CD14-positive monocyte (primary cell): Measurements from ENCODE around the gene LRBA. TPM values are rescaled to one million over a fixed set of nuclear protein-coding genes. Genes with fewer than 3 reads are reported as not detected.

Source experiments
- DNase-seq, 3 donors: peaks; one replicate each; pipeline ENCODE4 v3.0.0-alpha.2; 2011 to 2022
- H2AFZ ChIP-seq: 2 replicates; pipeline ENCODE4 v1.6.0; 2012; ENCODE audit warnings: mild to moderate bottlenecking, low read depth, low read length, inconsistent platforms; ENCODE audit not compliant: insufficient read depth, poor library complexity, severe bottlenecking
- H3K27ac ChIP-seq, 2 donors: 1 replicate in 1 of 2; 2 replicates in 1 of 2; pipeline ENCODE4 v1.5.1; 2012 to 2013; ENCODE audit warnings: low read length in 2 of 2, control low read depth in 1 of 2, inconsistent platforms in 1 of 2, low read depth in 1 of 2, mild to moderate bottlenecking in 1 of 2
- H3K27me3 ChIP-seq, 2 donors: one replicate each; pipeline versions ENCODE4 v1.6.0 to v1.6.1; 2011 to 2013; ENCODE audit warnings: low read length in 2 of 2; ENCODE audit not compliant: control insufficient read depth in 2 of 2, insufficient read depth in 2 of 2
- H3K36me3 ChIP-seq, 2 donors: replicated peaks in 1 of 2; 1 replicate in 1 of 2; 2 replicates in 1 of 2; pipeline versions ENCODE4 v1.5.1 to v1.6.1; 2012 to 2013; ENCODE audit warnings: low read length in 2 of 2, control low read depth in 1 of 2, inconsistent platforms in 1 of 2, mild to moderate bottlenecking in 1 of 2; ENCODE audit not compliant: insufficient read depth in 2 of 2, control insufficient read depth in 1 of 2
- H3K4me1 ChIP-seq, 2 donors: 1 replicate in 1 of 2; 2 replicates in 1 of 2; pipeline versions ENCODE4 v1.5.1 to v1.6.1; 2012 to 2013; ENCODE audit warnings: low read length in 2 of 2, control low read depth in 1 of 2, inconsistent platforms in 1 of 2, mild to moderate bottlenecking in 1 of 2, moderate library complexity in 1 of 2; ENCODE audit not compliant: insufficient read depth in 2 of 2, control insufficient read depth in 1 of 2
- H3K4me2 ChIP-seq: replicated peaks from 2 replicates; pipeline ENCODE3; 2012; ENCODE audit warnings: low read length, moderate library complexity, mild to moderate bottlenecking; ENCODE audit not compliant: poor library complexity, severe bottlenecking; ENCODE audit errors: extremely low read depth
- H3K4me3 ChIP-seq, 3 experiments: fragments of 200-600 bp in 1 of 3; sonication (generic) in 1 of 3; replicated peaks in 1 of 3; 1 replicate in 2 of 3; 2 replicates in 1 of 3; pipeline ENCODE4 v1.5.1; 2011 to 2013; ENCODE audit warnings: low read length in 3 of 3, mild to moderate bottlenecking in 3 of 3, control low read depth in 2 of 3, low read depth in 2 of 3, inconsistent platforms in 1 of 3, moderate library complexity in 1 of 3
- H3K79me2 ChIP-seq: 2 replicates; pipeline ENCODE4 v1.6.0; 2012; ENCODE audit warnings: mild to moderate bottlenecking, control low read depth, inconsistent platforms, low read length, moderate library complexity; ENCODE audit not compliant: insufficient read depth
- H3K9ac ChIP-seq: 2 replicates; pipeline ENCODE4 v1.6.0; 2017; ENCODE audit warnings: low read length, mild to moderate bottlenecking; ENCODE audit not compliant: insufficient read depth, poor library complexity, severe bottlenecking
- H3K9me3 ChIP-seq, 2 donors: replicated peaks in 1 of 2; 1 replicate in 1 of 2; 2 replicates in 1 of 2; pipeline versions ENCODE4 v1.5.1 to v1.6.1; 2012 to 2013; ENCODE audit warnings: low read length in 2 of 2, control low read depth in 1 of 2; ENCODE audit not compliant: control insufficient read depth in 1 of 2, insufficient read depth in 1 of 2
- H4K20me1 ChIP-seq: 2 replicates; pipeline ENCODE4 v1.6.0; 2012; ENCODE audit warnings: mild to moderate bottlenecking, low read length, control low read depth, moderate library complexity; ENCODE audit not compliant: insufficient read depth
- H3K27ac Mint-ChIP-seq, 7 donors: one replicate each; pipeline ENCODE4 v1.8.0; 2020; ENCODE audit warnings: mild to moderate bottlenecking in 7 of 7, mixed read lengths in 7 of 7, moderate library complexity in 6 of 7, inconsistent platforms in 2 of 7
- H3K27me3 Mint-ChIP-seq, 3 donors: one replicate each; pipeline ENCODE4 v1.8.0; 2021 to 2022; ENCODE audit warnings: low read depth in 3 of 3, mild to moderate bottlenecking in 3 of 3, mixed read lengths in 3 of 3, moderate library complexity in 3 of 3, inconsistent platforms in 1 of 3
- H3K36me3 Mint-ChIP-seq, 2 donors: one replicate each; pipeline ENCODE4 v1.8.0; 2020; ENCODE audit warnings: mixed read lengths in 2 of 2, inconsistent platforms in 1 of 2, mild to moderate bottlenecking in 1 of 2
- H3K4me1 Mint-ChIP-seq: one replicate; pipeline ENCODE4 v1.8.0; 2020; ENCODE audit warnings: mild to moderate bottlenecking, mixed read lengths
- H3K4me3 Mint-ChIP-seq, 2 donors: one replicate each; pipeline ENCODE4 v1.8.0; 2020; ENCODE audit warnings: mild to moderate bottlenecking in 2 of 2, mixed read lengths in 2 of 2, moderate library complexity in 1 of 2
- H3K9me3 Mint-ChIP-seq, 7 donors: one replicate each; pipeline ENCODE4 v1.8.0; 2020 to 2022; ENCODE audit warnings: mixed read lengths in 7 of 7, mild to moderate bottlenecking in 6 of 7, moderate library complexity in 6 of 7, inconsistent platforms in 2 of 7
- CTCF ChIP-seq: fragments of 200-600 bp; IDR thresholded peaks from one replicate; pipeline ENCODE4 v1.8.0; 2022; ENCODE audit warnings: antibody characterized with exemption, mild to moderate bottlenecking
- WGBS: methylation state at CpG from one replicate; pipeline ENCODE4 v1.1.5; 2013; ENCODE audit warnings: missing lambda C conversion rate; ENCODE audit not compliant: insufficient coverage; 5-methylcytosine and 5-hydroxymethylcytosine counted together
- intact Hi-C, 2 donors: fragments of 100-400 bp; cut with micrococcal nuclease; formaldehyde crosslinking; loops; one replicate each; pipeline versions ENCODE4 v1.15.0 to v1.15.1; 2023
- polyA plus RNA-seq, 3 donors: library from polyadenylated mRNA; depleted of rRNA in 1 of 3; unstranded in 2 of 3; stranded (reverse) in 1 of 3; fragments of 300-500 nt in 2 of 3; fragments of >200 nt in 1 of 3; fragmentation: Illumina TruSeq in 2 of 3; gene quantifications; 1 replicate in 2 of 3; 2 replicates in 1 of 3; pipeline ENCODE4 v1.2.3, GENCODE V29; 2012 to 2021

LRBA gene
- polyA plus RNA-seq, 3 donors, result 1.5 to 5.5 (median 4.4) TPM

GRCh38 chr4:150769845-150770244 lies 245.2 kb downstream of the LRBA start:
- Histone ChIP-seq H3K36me3 (no peaks in the 10 kb centered on the region), H3K4me3 (no peak overlapping the region), H4K20me1 (no peaks in the 10 kb centered on the region), H3K27ac (peak overlapping the region in 1 of 2 donors; percentile 9), H3K4me1 (no peaks in the 10 kb centered on the region), H3K9me3 (no peaks in the 10 kb centered on the region), H3K27me3 (no peaks in the 10 kb centered on the region), H3K9ac (no peak overlapping the region), H2AFZ (no peak overlapping the region), H3K4me2 (no peak overlapping the region), H3K79me2 (no peaks in the 10 kb centered on the region)
- Mint-ChIP-seq H3K27me3 (no peaks in the 10 kb centered on the region), H3K4me1 (peaks cover 10% of the 10 kb centered on the region), H3K36me3 (peaks cover 0 to 2% of the 10 kb centered on the region in 2 donors), H3K27ac (no peak overlapping the region), H3K4me3 (no peak overlapping the region), H3K9me3 (peaks cover 0 to 5% (median 0%) of the 10 kb centered on the region in 7 donors)
- WGBS, result no CpG with 5 or more reads among the region's 4 CpGs
- intact Hi-C loops, result no loop called here
- TF ChIP-seq CTCF, result no peak
- no peak for DNase-seq

GRCh38 chr4:150769248-150769647 lies 245.8 kb downstream of the LRBA start:
- H3K27ac ChIP-seq, result peak overlapping the region in 1 of 2 donors; percentile 9
- H3K27me3 Mint-ChIP-seq, result no peaks in the 10 kb centered on the region
- peaks cover 0 to 2% of the 10 kb centered on the region in 2 donors for H3K36me3 Mint-ChIP-seq
- no peaks in the 10 kb centered on the region for H3K9me3 ChIP-seq
- H3K4me3 Mint-ChIP-seq, result no peak overlapping the region
- DNase-seq, result peak; percentile 6 to 20 (median 9)
- no peak overlapping the region for H2AFZ ChIP-seq
- intact Hi-C loops, result no loop called here
- no peaks in the 10 kb centered on the region for H3K4me1 ChIP-seq
- TF ChIP-seq CTCF, result no peak
- H3K36me3 ChIP-seq, result no peaks in the 10 kb centered on the region
- no peaks in the 10 kb centered on the region for H4K20me1 ChIP-seq
- no peaks in the 10 kb centered on the region for H3K79me2 ChIP-seq
- peak overlapping the region in 4 of 7 donors; percentile 11 to 69 (median 48) for H3K27ac Mint-ChIP-seq
- H3K27me3 ChIP-seq, result no peaks in the 10 kb centered on the region
- H3K9me3 Mint-ChIP-seq, result peaks cover 0 to 7% (median 0%) of the 10 kb centered on the region in 7 donors
- H3K9ac ChIP-seq, result no peak overlapping the region
- H3K4me1 Mint-ChIP-seq, result peaks cover 10% of the 10 kb centered on the region
- no CpG with 5 or more reads among the region's 2 CpGs for WGBS
- H3K4me2 ChIP-seq, result no peak overlapping the region
- H3K4me3 ChIP-seq, result no peak overlapping the region
